Measurements from ENCODE around the gene WDR46.
A peak's percentile ranks its signal among the peaks of the same experiment; 100 is the strongest.

WDR46 gene

GRCh38 chr6:33288921-33289783 is at the start of gene WDR46, which contains the start of gene PFDN6:
Gene WDR46, minus strand, starts transcription at chr6:33289239. Its CDS starts 69 bp downstream, at chr6:33289170.
Gene PFDN6, plus strand, starts transcription at chr6:33289601. Its CDS starts 256 bp downstream, at chr6:33289857.
- peak; percentile 94 for DNase-seq

- no peak for DNase-seq
Observed at GRCh38 chr6:33336495-33336894, 47.5 kb upstream of the WDR46 start.

GRCh38 chr6:33335916-33336315 is 46.9 kb upstream of the WDR46 start:
- DNase-seq: no peak

- DNase-seq: no peak
Observed at GRCh38 chr6:33333666-33334065, 44.6 kb upstream of the WDR46 start.

- no peak for DNase-seq
Observed at GRCh38 chr6:33330736-33331135, 41.7 kb upstream of the WDR46 start.

- no peak for DNase-seq
Observed at GRCh38 chr6:33329058-33329457, 40.0 kb upstream of the WDR46 start.

GRCh38 chr6:33324125-33324524 is 35.1 kb upstream of the WDR46 start:
- peak; percentile 61 for DNase-seq

- DNase-seq: no peak
Observed at GRCh38 chr6:33323623-33323948, 34.5 kb upstream of the WDR46 start.

GRCh38 chr6:33321227-33321626 is 32.2 kb upstream of the WDR46 start:
- no peak for DNase-seq

GRCh38 chr6:33320315-33321181 is 31.5 kb upstream of the WDR46 start:
- no peak for DNase-seq

- DNase-seq: no peak
Observed at GRCh38 chr6:33319939-33320314, 30.9 kb upstream of the WDR46 start.

GRCh38 chr6:33318426-33319073 is 29.5 kb upstream of the WDR46 start:
- no peak for DNase-seq

GRCh38 chr6:33317669-33318425 is 28.8 kb upstream of the WDR46 start, which contains the start of gene ZBTB22:
Gene ZBTB22, minus strand, starts transcription at chr6:33317744. Its CDS starts 828 bp downstream, at chr6:33316916.
- DNase-seq: peak; percentile 97

- no peak for DNase-seq
Observed at GRCh38 chr6:33317419-33317668, 28.3 kb upstream of the WDR46 start.

GRCh38 chr6:33316603-33317418 is 27.8 kb upstream of the WDR46 start:
- DNase-seq: no peak

- no peak for DNase-seq
Observed at GRCh38 chr6:33315793-33316602, 27.0 kb upstream of the WDR46 start.

GRCh38 chr6:33314943-33315792 is 26.1 kb upstream of the WDR46 start:
- peak; percentile 41 for DNase-seq

GRCh38 chr6:33314515-33314942 is 25.5 kb upstream of the WDR46 start:
- peak; percentile 57 for DNase-seq

- DNase-seq: peak; percentile 59
Observed at GRCh38 chr6:33313709-33314514, 24.9 kb upstream of the WDR46 start, which contains the start of gene TAPBP. Gene TAPBP, minus strand, starts transcription at chr6:33314078. Its CDS starts 37 bp downstream, at chr6:33314041.
